ENCODE data around the gene ARHGAP6. TPM values are rescaled to one million over a fixed set of nuclear protein-coding genes. Genes with fewer than 3 reads are reported as not detected.
"Not testable (repeated sequence)": the region's sequence is repeated elsewhere in the genome, so short reads cannot be mapped to it uniquely, and the experiment has no call there.

ARHGAP6 gene
- polyA plus RNA-seq, 1 donor: 15.0 TPM

GRCh38 chrX:11171956-11172355, 493.8 kb downstream of the ARHGAP6 start:
- DNase-seq: no peak

GRCh38 chrX:11164433-11164832, 501.3 kb downstream of the ARHGAP6 start:
- DNase-seq: no peak

GRCh38 chrX:11159149-11159548, 506.6 kb downstream of the ARHGAP6 start:
- no peak for DNase-seq

- DNase-seq: no peak
Observed at GRCh38 chrX:11151799-11152559, 513.7 kb downstream of the ARHGAP6 start.

- no peak for DNase-seq
Observed at GRCh38 chrX:11148401-11148800, 517.3 kb downstream of the ARHGAP6 start.

GRCh38 chrX:11146411-11146810, 519.3 kb downstream of the ARHGAP6 start:
- no peak for DNase-seq

GRCh38 chrX:11143931-11144678, 521.6 kb downstream of the ARHGAP6 start:
- DNase-seq: peak; percentile 83

GRCh38 chrX:11138498-11139390, 527.0 kb downstream of the ARHGAP6 start:
- no peak for DNase-seq

GRCh38 chrX:11137543-11138139, 528.1 kb downstream of the ARHGAP6 start:
- DNase-seq: peak; percentile 48

- no peak for DNase-seq
Observed at GRCh38 chrX:11135564-11136185, 530.0 kb downstream of the ARHGAP6 start.

GRCh38 chrX:11131146-11131545, 534.6 kb downstream of the ARHGAP6 start:
- DNase-seq: no peak

- no peak for DNase-seq
Observed at GRCh38 chrX:11130136-11130535, 535.6 kb downstream of the ARHGAP6 start.

GRCh38 chrX:11129534-11130105, 536.1 kb downstream of the ARHGAP6 start:
- DNase-seq: no peak

- no peak for DNase-seq
Observed at GRCh38 chrX:11125060-11125459, 540.7 kb downstream of the ARHGAP6 start.

GRCh38 chrX:11124112-11124511, 541.6 kb downstream of the ARHGAP6 start:
- no peak for DNase-seq

GRCh38 chrX:11123087-11123486, 542.6 kb downstream of the ARHGAP6 start:
- not testable (repeated sequence) for DNase-seq

- DNase-seq: no peak
Observed at GRCh38 chrX:11119313-11119943, 546.3 kb downstream of the ARHGAP6 start.

GRCh38 chrX:11117745-11118144, 548.0 kb downstream of the ARHGAP6 start:
- no peak for DNase-seq

- DNase-seq: no peak
Observed at GRCh38 chrX:11113731-11114130, 552.0 kb downstream of the ARHGAP6 start.

GRCh38 chrX:11111947-11112346, 553.8 kb downstream of the ARHGAP6 start:
- no peak for DNase-seq

All from left kidney (tissue), 2 donors.